SKM-1 treated with dmso at 0.1 percent for 144 hours (cell line): ENCODE results near the gene EPB41L1.
"Not testable (repeated sequence)": the region's sequence is repeated elsewhere in the genome, so short reads cannot be mapped to it uniquely, and the experiment has no call there.

Experiments used
- DNase-seq: peaks from one replicate; lab custom pipeline; 2025; ENCODE audit not compliant: unreplicated experiment; lab: John Stamatoyannopoulos, UW

EPB41L1 gene

DNA sequence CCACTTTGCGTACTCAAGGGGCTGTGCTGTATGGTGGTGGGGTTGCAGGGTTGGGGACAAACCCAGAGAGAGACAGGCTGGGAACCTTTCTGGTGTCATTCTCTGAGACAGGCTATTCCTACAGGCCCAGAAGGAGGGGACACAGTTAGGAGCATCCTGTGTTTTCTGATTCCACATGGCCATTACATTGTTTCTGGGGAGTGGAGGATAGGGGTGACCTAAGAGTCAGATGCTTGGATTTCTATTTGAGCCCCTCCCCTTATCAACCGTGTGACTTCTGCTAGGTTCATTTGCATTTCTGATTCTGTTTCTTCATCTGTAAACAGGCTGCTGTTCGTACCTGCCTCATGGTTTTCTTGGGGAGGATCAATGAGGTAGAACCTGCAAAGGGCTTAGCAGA is 29.4 kb upstream of the EPB41L1 start:
- DNase-seq, result no peak

DNA sequence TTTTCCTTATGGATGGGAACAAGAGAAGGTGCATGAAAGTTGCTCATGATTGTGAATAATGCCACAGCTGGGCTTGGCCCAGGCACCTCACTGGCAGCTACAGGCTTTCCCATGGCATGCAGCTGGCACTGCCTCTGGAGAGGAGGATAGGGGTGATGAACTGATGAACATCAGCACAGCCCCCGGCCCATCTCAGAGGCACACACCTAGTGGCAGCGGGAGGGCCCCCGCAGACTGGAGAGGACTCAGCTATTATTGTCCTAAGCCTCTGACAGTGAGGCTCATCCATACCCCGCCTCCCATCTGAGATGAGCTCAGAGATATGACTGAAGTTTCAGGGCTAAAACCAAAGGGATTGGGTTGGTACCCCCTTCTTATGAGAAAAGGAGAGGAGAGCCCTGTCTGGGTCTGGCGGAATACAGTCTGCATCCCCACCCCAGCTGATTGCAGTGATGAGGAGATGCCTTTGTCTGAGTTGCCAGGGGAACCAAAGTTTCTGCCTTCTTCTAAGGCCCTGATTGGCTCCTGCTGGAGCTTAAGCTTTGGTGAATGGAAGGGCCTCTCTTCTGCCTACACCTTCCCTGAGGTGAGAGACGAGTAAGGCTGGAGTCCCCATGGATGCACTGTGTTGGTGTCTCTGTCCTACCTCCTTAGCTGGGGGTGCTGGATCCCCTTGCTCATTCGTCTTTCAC is 27.6 kb upstream of the EPB41L1 start:
- no peak for DNase-seq

DNA sequence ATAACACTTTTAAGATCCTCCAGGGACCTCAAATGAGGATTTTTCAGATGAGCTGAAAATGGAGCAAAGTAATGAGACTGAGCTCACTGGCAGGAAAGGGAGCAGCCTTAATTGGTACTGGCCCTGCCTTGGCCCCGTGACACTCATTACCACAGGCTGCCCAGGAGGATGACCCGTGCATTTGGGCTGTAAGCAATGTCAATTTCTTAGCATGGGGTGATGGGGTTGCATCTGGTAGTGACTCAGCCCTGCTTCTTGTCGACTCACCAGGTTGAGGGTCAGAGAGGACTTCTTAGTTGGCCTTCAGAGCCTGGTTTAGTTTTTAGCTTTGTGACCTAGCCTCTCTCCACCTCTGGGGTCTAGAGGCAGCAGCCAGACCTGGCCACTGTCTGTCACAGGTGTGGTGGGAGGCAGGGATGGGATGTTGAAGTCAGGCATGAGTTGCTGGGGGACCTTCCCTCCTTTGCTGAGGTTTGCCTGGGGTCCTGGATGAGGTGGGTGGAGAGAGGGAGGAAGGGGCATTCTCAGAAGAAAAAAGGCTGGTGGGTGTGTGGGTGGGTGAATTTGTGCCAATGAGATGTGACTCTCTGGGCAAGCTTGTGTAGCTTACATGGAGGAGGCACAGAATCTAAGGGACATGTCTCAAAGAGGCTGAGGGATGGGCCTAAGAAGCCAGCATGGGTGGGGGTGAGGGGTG is 25.9 kb upstream of the EPB41L1 start:
- DNase-seq, result no peak

DNA sequence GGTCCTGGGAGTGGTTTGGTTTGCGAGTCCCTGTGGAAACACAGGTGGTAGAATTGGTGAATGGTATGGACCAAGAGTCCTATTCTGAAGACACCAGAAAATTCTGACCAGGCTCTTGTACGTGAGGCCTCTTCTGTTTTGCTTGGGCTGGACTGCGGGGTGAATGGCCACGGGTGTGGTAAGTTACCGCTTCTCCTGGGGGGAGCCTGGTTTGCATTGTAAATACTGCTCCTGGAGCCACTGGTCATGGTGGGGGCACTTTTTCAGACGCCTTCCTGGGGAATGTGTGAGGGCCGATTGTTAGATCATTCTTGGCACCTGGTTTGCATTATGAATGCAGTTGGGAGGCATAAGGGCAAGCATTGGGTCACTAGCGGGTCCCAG is 25.4 kb upstream of the EPB41L1 start:
- DNase-seq, result no peak

DNA sequence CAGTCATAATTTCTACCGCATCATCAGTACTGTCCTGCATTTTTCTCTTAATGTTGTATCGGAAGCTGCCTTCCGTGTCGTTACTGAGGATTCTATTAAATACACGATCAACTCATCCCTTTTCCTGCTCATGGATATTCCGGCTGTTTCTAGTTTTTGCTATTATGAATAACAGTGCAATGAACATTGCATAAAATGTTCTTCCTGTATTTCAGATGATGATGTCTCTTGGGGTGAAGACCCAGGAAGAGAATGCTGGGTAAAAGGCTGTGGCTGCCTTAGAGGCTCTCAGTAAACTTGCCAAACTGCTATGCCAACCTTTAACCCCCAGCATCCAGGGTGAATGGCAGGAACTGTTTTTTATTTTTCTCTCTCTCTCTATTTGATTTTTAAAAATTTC is 24.1 kb upstream of the EPB41L1 start:
- DNase-seq, result no peak

DNA sequence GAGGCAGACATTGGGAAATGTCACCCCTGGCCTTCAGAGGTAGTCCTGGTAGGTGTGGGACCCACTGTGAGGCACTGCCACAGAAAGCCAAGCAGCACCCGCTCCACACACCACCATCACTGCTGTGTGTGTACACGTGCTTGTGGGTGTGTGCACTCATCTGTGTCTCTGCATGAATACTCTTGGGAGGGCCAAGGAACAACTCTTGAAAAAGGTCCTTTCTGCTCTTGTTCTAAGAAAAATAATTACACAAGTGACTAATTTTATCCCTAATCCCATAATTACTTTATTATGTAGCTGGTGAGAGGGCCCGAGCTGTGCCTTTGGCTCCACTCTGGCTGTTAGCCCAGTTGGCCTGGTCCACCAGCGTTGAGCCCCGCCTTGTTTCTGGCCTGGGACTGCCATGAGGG is 21.7 kb upstream of the EPB41L1 start:
- no peak for DNase-seq

DNA sequence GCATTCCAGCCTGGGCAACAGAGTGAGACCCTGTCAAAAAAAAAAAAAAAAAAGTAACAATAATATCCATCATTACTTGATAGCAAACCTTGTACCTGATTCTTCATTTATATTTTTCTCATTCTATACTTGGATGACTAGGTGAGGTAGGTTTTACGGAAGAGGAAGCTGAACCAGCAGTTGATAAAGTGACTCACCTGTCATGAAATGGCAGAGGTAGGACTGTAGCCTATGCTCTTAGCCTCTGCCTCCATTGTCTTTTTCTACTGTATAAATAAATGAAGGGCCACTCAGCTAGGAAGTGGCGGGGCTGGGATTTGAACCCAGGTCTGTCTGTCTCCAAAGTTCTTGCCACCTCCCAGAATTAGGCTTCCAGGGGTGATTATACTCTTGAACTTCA is 20.7 kb upstream of the EPB41L1 start:
- DNase-seq, result no peak

DNA sequence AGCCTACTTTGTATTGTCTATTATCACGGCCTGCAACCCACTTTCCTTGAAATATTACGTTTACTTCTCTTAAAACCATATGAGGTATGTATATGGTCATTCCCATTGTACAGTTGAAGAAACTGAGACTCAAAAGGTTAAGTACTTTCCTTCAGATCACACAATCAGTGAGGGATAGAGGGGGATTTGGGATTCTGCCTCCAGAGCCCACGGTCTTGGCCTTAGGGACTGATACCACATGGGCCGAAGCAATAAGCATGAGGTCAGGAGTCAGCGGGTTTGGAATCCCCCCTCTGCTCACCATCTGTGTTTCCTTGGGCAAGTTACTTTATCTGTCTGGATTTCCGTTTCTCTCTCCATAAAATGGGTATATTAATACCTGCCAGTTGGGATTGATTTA is 19.4 kb upstream of the EPB41L1 start:
- DNase-seq, result no peak

DNA sequence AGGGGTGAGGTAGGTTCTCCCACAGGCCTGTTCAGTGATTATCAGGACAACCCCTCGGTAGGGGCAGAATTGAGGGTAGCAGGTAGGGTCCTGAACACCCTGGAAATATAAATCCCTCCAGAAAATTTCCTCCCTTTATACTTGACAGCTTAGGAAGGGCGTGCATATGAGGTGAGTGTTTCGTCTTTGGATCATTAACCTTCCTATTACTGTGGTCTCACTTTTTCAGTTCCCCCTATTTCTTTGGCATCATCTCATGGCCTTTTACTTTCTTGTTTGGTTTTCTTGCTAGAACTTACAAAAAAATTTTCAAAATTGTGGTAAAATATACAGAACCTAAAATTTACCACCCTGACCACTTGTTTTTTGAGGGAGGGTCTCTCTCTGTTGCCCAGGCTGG is 18.7 kb upstream of the EPB41L1 start:
- DNase-seq, result no peak

DNA sequence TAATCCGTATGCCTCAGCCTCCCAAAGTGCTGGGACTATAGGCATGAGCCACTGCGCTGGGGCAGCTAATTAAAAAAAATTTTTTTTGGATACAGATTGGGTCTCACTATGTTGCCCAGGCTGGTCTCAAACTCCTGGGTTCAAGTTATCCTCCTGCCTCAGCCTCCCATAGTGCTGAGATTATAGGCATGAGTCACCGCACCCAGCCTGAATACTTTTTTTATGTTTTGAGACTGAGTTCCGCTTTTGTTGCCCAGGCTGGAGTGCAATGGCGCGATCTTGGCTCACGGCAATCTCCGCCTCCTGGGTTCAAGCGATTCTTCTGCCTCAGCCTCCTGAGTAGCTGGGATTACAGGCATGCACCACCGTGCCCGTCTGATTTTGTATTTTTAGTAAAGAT is 17.2 kb upstream of the EPB41L1 start:
- DNase-seq, result not testable (repeated sequence)

DNA sequence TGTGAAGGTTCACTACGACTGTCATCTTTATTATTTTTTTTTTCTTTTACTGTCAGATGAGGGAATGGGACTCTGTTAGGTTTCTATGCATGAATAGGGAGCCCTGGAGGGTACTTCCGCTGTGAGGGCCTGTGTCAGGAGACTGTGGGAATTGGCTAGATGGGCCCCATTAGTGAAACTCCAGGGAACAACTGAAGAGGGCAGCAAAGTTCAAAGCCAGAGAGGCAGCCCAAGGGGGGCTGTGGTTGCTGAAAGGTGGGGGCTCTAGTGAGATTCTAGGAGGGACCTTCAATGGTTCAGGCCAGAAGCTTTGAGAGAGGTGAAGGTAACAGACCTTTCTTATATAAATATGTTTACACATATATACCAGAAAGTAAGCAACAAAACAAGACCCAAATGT is 13.2 kb upstream of the EPB41L1 start:
- no peak for DNase-seq

DNA sequence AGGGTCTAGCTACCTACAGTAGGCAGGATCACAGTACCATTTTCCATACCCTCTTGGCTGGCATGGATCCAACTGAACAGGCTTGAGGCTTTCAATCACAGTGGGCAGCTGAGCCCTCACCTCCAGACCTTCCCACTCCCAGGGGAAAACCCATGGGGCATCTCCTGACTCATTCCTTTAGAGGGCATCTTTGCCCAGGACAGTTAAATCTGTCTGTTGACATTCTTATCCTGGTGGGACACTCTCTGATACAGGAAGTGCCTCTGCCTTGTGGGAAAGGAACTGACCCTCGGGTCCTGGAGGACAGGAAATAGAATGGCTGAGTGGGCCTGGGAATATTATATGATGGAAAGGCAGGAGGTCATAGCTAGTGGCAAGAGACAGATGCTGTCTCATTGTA is 10.2 kb upstream of the EPB41L1 start:
- DNase-seq, result no peak

DNA sequence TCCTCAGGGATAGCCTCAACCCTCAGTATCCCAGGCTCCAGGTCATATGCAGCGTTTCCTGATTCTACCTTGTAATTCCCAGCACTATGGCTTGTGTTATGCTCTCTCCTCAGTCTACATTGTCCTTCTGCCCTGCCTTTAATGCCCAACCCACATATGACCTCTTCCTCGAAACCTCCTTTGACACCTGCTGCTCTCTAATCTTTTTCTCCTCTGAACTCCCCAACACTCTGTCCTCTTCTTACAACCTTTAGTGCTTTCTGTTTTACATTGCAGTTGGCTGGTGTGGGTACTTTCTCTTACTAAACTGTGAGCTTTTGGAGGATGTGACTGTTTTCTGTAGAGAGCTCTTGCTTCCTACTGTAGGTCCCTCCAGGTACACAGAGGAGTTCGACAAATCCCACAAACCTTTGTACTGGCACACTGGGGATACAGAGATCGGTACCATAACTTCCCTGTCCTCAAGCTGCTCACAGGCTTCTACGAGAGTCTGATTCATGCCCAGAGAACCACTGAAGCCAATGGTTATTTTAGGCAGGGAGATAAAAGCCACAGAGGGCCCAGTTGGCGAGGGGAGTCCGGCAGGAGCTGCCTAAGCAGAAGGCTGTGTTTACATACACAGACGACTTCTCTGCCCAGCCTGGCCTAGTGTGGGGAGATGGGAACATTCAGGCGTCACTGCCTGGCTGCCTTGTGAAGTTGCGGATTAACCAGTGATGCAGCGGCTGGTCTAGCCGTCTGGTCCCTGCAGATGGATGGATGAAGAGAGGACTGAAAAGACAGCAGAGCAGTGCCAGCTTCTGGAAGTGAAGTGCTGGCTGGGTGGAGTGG is 8.4 kb upstream of the EPB41L1 start:
- no peak for DNase-seq

DNA sequence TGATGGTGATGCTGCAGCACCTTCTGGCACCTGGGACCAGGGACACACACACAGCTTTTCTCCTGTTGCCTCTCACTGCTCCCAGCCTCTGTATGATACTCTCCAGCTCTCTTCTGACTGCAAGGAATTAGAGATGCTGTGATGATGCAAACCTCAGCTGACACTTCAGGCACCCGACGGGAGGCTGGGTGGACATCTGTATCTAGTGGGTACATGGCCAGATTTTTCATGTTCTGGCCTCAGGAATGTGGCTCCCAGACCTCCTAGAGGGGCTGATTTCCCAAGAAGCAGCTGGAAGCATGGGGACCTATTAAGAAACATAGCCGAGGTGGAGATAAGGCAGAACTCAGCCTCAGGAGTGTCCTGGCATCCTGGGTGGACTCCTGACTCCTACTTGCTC is 6.8 kb upstream of the EPB41L1 start:
- DNase-seq, result no peak

DNA sequence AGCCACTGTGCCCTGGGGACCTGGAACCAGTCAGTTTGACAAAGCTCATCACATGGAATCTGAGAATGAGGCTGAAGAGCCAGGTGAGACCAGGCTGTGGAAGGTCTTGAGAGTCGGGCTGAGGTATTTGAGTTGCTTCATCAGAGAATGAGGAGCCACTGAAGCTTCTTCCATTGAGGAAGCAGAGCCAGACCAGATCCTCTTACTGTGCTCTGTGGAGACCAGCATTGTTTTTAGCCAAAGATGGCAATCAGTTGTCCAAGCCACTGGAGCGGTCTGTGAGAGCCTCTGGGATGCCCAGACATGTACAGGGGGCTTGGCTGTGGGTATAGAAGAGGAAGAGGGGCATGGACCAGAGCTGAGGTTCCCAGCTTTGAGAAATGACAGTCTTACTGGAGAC is 6.1 kb upstream of the EPB41L1 start:
- DNase-seq, result no peak

DNA sequence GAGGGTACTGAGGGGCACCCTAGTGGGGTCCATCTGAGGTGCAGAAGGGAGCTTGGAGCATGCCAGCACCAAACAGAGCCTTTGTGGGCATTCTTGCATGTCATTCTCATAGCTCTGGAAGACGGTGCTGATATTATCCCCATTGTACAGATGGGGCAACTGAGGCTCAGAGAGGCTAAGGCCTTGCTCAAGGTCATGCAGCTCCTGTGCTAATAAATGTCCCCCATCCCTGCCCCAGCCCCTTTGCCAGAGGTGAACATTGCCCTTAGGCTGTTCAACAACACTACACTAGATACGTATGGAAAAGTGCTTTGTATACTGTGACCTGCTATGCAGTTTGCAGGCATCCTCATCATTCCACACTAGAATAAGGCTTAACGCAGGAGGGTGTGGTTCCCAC is 5.5 kb upstream of the EPB41L1 start:
- no peak for DNase-seq

DNA sequence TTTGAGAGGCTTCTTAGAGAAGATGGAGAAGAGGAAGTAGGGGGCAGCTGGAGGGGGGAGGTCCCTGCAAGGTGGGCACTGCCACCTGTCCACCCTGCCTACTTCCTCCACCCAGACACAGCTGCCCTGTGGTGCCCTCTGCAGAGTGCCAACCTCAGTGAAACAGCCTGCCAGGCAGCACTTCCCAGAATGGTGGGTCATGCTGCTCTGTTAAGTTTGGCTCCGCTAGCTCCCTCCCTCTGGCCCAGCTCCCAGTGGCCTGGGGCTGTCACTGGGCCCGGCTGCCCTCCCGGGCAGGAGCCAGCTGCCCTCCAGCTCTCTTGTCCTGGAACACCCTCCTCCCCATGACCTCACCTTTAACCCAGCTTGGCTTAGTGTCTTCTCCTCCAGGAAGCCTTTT is 5.1 kb upstream of the EPB41L1 start:
- no peak for DNase-seq

DNA sequence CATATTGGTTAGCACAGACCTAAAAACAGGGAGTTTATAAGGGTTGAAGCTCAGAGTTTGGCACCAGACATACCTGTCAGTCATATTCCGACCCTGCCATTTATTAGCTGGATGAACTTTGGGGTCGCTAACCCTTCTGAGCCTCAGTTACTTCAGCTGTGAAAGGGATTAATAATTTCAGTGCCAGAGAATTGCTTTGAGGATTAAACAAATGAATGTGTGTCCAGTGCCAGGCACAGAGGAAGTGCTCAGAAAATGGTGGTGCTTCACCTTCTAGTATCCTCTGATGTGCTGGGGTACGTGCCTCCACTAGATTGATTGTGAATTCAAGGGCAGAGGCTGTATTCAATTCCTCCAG is 4.1 kb upstream of the EPB41L1 start:
- no peak for DNase-seq

DNA sequence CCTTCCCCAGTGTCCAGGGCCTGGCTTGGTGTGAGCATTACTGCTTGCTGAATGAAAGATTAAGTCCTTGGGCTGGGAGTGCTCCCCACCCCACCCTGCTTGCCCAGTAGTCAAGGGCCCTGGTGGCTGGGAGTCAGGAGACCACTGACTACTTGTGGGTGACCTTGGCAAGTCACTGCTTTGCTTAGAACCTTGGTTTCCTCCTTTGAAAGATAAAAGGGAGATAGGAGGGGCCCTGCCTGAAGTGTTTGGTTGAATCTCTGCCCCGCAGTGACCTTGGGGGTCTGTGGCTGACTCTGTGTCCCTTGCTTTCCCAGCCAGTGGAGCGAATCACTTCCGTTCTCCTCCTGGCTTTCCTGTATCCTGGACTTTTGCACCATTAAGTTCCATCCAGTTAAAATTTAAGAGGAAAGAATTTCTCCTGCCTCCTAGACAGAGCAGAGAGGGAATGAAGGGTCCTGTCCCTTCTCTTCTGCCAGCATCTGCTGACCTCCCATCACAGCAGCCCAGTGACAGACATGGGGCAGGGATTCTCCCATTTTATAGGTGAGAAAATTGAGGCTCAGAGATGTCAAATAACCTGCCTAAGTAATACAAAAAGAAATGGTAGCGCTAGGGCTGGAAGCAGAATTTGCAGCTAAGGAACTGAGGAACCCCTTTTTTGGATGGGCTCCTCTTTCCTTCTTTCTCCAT is 3.5 kb upstream of the EPB41L1 start:
- no peak for DNase-seq

DNA sequence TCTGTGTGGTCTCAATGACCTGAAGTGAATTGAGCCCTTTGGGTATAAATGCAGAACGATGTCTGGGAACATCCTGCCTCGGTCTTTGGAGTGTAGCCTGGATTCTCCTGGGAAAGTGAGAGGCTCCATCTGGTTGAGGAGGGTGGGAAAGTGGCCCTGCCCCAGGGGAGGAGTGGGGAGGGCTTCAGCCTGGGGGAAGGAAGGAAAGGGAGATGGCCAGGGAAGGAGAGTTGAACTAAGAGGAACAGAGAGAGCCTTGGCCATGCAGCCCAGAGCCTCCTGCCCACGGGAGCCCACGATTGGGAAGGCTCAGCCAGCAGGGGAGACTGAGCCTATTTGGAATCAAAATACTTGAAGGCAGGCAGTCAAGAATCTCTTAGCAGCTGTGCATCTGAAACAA is 2.3 kb upstream of the EPB41L1 start:
- no peak for DNase-seq

DNA sequence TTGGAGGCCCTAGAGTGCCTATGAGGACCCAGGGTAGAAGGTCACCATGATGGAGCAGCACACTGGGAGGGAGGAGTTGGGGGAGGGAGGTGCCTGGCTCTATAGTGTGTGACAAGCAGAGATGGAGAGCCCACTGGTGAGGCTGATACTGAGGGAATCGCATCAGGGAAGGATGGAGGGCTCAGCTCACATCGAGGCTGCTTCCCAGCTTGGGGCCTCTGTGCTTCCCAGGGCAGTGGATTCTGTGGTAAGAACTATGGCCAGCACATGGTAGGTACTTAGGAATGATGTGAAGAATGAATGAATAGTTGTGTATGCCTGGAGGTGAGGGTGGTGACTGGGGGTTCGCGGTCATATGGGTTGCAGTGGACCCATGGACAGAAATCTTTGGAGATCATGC is 1.3 kb upstream of the EPB41L1 start:
- DNase-seq, result no peak
